Activated naive CD8-positive, alpha-beta T cell treated with anti-CD3 and anti-CD28 coated beads, Interleukin-2, amount 50 U/mL, for 24 hours (primary cell): ENCODE measurements around the gene SORCS2.

Source experiments
- ATAC-seq: fragments of 150-1000 bp; cut with Tn5 transposase; one replicate; pipeline ENCODE4 v1.10.0; 2021
- DNase-seq: peaks from one replicate; pipeline ENCODE4 v3.0.0; 2021
- H3K27ac Mint-ChIP-seq: one replicate; pipeline ENCODE4 v1.8.0; 2021; ENCODE audit warnings: mild to moderate bottlenecking, mixed read lengths
- H3K27me3 Mint-ChIP-seq: one replicate; pipeline ENCODE4 v1.8.0; 2021; ENCODE audit warnings: mixed read lengths
- H3K36me3 Mint-ChIP-seq: one replicate; pipeline ENCODE4 v1.8.0; 2021; ENCODE audit warnings: low read depth, mixed read lengths
- H3K4me1 Mint-ChIP-seq: one replicate; pipeline ENCODE4 v1.8.0; 2021; ENCODE audit warnings: mixed read lengths
- H3K4me3 Mint-ChIP-seq: one replicate; pipeline ENCODE4 v1.8.0; 2021; ENCODE audit warnings: mild to moderate bottlenecking, moderate library complexity, mixed read lengths
- H3K9me3 Mint-ChIP-seq: one replicate; pipeline ENCODE4 v1.8.0; 2021; ENCODE audit warnings: mixed read lengths

SORCS2 gene

DNA sequence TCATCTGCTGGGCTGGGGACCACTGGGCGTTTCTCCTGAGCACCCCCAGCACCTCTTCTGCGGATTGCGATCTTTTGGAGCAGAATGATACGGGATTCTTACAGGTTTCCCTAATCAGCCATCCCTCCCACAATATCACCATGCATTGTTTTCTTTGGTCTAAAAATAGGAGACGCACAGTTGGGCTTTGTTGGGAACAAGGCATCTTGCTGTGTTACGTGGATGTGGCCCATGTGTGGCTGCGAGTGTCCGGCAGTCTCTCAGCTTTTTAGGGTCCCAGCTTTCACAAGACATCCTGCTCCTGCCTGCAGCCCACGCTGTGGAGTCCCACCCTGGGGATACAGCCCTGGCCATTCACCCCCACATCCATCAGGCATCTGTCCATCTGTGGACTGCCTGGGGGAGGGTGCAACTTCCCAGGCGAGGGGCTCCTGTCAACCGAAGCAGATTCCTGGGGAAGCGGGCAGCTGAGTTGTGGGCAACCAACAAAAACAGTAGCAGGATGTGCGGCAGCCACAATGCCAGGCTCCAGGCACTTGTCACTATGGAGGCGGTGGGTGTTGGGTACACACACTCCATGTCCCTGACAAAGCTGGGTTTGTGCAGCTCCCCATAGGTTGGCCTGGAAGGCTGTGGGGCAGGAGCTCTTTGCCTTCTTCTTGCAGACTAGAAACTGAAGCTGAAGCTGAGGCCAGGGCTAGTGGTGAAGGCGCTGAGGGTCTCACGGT, 427.9 kb downstream of the SORCS2 start:
- H3K4me3 Mint-ChIP-seq: no peak overlapping the region
- no peak overlapping the region for H3K27ac Mint-ChIP-seq
- no peaks in the 10 kb centered on the region for H3K4me1 Mint-ChIP-seq
- DNase-seq: no peak
- ATAC-seq: no peak
- peaks cover 7% of the 10 kb centered on the region for H3K27me3 Mint-ChIP-seq
- no peaks in the 10 kb centered on the region for H3K9me3 Mint-ChIP-seq
- no peaks in the 10 kb centered on the region for H3K36me3 Mint-ChIP-seq

DNA sequence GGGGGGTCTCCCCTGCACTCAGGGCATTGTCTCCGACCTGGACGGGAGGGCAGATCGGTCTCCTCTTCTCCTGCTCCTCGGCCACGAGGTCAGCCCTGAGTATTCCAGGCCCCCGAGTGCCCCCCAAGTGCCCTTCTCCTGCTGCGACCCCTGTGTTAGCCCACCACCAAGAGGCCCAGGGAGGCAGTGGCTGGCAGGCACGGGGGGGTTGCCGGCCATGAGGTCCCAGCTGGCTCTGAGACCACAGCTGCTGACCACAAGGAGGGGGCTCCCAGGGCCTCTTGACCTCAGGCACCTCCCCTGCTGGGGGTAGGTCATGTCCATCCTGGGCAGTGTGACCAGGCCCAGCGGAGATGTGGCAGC, 428.5 kb downstream of the SORCS2 start:
- H3K9me3 Mint-ChIP-seq: no peaks in the 10 kb centered on the region
- H3K4me1 Mint-ChIP-seq: no peaks in the 10 kb centered on the region
- H3K4me3 Mint-ChIP-seq: no peak overlapping the region
- no peak overlapping the region for H3K27ac Mint-ChIP-seq
- ATAC-seq (no peak), DNase-seq (no peak)
- H3K36me3 Mint-ChIP-seq: no peaks in the 10 kb centered on the region
- H3K27me3 Mint-ChIP-seq: peaks cover 11% of the 10 kb centered on the region

DNA sequence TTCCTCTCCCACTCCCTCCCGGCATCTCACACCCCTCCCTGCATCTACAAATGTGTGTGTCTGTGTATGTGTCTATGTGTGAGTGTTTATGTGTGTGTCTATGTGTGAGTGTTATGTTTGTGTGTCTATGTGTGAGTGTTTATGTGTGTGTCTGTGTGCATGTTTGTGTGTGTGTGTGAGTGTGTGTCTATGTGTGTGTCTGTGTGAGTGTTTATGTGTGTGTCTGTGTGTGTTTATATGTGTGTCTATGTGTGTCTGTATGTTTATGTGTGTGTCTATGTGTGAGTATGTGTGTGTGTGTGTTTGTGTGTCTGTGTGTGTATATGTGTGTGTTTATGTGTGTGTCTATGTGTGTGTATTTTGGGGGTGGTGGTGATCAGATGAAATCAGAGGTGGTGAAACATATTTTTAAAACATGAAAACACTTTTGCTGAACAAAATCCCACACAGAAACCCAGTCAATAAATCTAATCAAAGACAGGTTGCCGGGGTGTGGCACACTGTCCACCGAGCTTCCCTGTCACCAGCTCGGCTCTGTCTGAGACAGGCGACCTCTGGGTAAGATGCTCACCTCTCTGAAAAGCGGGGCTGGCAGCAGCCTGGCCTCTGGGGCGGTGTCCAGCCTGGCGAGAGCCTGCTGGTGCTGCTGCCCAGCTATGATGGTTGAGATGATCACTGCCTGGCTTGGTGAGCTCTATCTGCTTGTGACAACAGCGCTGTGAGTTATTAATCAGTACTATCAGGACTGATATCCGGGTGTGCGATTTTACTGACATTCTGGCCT, 429.1 kb downstream of the SORCS2 start:
- Mint-ChIP-seq H3K9me3 (no peaks in the 10 kb centered on the region), H3K4me1 (no peaks in the 10 kb centered on the region), H3K27ac (no peak overlapping the region)

DNA sequence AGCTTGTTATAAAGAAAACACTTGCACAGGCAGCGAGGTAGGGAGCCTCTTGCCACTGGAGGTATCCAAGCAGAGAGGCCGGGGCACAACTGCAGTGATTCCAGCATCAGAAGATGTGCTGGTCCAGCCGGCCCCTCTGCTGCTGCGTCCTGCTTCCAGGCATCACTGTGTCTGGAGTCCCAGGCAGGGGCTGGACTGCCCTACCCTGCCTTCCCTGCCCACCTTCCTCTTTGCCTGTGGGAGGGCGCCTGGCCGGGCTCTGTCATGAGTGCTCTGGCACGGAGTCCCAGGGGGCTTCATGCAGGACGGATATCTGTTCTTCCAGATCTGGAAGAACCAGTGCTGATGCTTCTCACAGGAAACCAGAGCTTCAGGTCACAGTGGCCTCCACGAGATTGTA, 430.0 kb downstream of the SORCS2 start:
- peaks cover 11% of the 10 kb centered on the region for H3K27me3 Mint-ChIP-seq
- no peak for ATAC-seq
- no peaks in the 10 kb centered on the region for H3K4me1 Mint-ChIP-seq
- DNase-seq: no peak
- no peak overlapping the region for H3K4me3 Mint-ChIP-seq
- H3K9me3 Mint-ChIP-seq: no peaks in the 10 kb centered on the region
- H3K27ac Mint-ChIP-seq: no peak overlapping the region
- H3K36me3 Mint-ChIP-seq: no peaks in the 10 kb centered on the region

More for the DNA sequence above, 429.1 kb downstream of the SORCS2 start:
- peaks cover 11% of the 10 kb centered on the region for H3K27me3 Mint-ChIP-seq
- H3K36me3 Mint-ChIP-seq: no peaks in the 10 kb centered on the region
- H3K4me3 Mint-ChIP-seq: no peak overlapping the region
- ATAC-seq (no peak), DNase-seq (no peak)

DNA sequence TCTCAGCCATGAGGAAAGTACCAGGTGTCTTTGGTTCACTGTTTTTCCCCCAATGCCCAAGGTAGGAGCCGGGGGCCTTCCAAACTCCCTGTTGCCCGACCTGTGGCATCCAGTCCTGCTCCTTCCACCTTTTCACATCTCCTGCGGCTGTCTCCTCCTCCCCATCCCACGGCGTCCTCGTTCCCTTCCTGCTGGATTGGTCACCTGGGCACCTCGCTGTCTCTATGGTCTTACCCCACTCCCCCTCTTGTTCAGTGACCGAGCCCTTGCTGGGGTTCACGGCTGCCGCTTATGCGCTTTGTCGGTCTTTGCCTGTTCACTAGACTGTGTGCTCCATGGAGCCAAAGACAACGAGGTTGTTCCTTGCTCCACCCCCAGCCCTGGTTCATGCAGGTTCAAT, 431.1 kb downstream of the SORCS2 start:
- no peak overlapping the region for H3K4me3 Mint-ChIP-seq
- peaks cover 11% of the 10 kb centered on the region for H3K27me3 Mint-ChIP-seq
- DNase-seq (no peak), ATAC-seq (no peak)
- H3K9me3 Mint-ChIP-seq: no peaks in the 10 kb centered on the region
- no peak overlapping the region for H3K27ac Mint-ChIP-seq
- no peaks in the 10 kb centered on the region for H3K36me3 Mint-ChIP-seq
- H3K4me1 Mint-ChIP-seq: no peaks in the 10 kb centered on the region

DNA sequence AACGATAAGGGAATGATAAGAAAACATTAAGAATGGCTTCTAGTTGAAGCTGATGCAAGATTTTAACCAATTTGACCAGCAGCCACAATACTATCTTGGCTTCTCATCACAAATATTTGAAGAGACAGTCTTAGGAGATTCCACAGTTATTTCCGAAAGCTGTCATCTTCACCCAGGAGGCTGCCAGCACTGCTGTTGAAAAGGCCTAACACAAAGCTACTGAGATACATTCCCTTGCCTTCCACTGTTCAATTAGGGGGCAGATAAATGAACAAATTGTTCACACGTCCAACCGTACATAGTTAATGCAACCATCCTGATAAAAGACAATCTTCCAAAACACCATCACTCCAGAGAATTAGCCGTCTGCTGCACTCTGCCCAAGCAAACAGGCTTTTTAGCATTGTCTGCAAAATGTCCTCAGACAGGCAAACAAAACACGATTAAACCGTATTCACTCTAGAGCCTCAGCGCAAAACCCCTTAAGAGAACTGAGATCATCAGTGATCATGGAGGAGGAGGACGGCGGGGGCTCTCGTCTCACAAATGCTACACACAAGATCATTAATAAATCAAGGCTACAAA, 432.1 kb downstream of the SORCS2 start:
- Mint-ChIP-seq H3K4me1 (no peaks in the 10 kb centered on the region), H3K27me3 (peaks cover 11% of the 10 kb centered on the region), H3K27ac (no peak overlapping the region), H3K9me3 (no peaks in the 10 kb centered on the region), H3K36me3 (no peaks in the 10 kb centered on the region), H3K4me3 (no peak overlapping the region)
- ATAC-seq: no peak
- DNase-seq: no peak

DNA sequence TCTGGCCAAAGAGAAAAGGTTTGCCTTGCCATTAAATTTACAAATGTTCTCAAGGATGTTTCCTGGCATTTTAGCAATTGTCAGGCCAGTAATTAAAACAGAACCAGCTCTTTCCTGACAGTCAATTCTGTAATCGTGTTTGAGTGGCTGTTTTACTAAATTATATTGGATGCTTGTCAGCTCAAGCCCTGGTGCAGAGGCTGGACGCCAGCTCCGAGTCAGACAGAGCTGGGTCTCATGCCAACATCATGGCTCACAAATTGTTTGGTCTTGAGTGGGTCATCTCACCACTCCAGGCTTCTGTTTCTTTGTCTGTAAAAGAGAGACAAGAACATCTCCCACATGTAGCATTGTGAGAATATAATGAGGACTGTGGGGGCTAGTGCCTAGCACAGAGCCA, 432.7 kb downstream of the SORCS2 start:
- no peak overlapping the region for H3K27ac Mint-ChIP-seq

DNA sequence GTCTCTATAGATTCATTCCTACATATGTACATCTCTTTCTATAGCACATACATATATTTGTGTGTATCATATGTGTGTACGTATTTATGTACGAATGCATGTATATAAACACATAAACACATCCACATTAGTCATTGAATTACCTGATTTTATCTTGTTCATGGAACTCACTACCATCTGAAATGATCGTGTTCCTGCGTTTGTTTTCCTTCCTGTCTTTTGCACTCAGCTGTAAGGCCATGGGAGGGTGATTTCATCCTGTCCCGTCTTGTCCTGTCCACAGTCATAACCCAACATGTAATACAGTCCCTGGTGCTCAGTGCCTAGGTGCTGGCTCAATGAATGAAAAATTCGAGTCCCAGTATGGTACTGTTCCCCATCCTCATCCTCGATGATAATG, 434.2 kb downstream of the SORCS2 start:
- Mint-ChIP-seq H3K27ac (no peak overlapping the region), H3K4me3 (no peak overlapping the region), H3K36me3 (no peaks in the 10 kb centered on the region), H3K9me3 (no peaks in the 10 kb centered on the region), H3K27me3 (peaks cover 11% of the 10 kb centered on the region), H3K4me1 (no peaks in the 10 kb centered on the region)
- ATAC-seq (no peak), DNase-seq (no peak)

More for the DNA sequence above, 432.7 kb downstream of the SORCS2 start:
- ATAC-seq (no peak), DNase-seq (no peak)
- no peaks in the 10 kb centered on the region for H3K4me1 Mint-ChIP-seq
- no peak overlapping the region for H3K4me3 Mint-ChIP-seq
- peaks cover 11% of the 10 kb centered on the region for H3K27me3 Mint-ChIP-seq
- H3K36me3 Mint-ChIP-seq: no peaks in the 10 kb centered on the region
- H3K9me3 Mint-ChIP-seq: no peaks in the 10 kb centered on the region

DNA sequence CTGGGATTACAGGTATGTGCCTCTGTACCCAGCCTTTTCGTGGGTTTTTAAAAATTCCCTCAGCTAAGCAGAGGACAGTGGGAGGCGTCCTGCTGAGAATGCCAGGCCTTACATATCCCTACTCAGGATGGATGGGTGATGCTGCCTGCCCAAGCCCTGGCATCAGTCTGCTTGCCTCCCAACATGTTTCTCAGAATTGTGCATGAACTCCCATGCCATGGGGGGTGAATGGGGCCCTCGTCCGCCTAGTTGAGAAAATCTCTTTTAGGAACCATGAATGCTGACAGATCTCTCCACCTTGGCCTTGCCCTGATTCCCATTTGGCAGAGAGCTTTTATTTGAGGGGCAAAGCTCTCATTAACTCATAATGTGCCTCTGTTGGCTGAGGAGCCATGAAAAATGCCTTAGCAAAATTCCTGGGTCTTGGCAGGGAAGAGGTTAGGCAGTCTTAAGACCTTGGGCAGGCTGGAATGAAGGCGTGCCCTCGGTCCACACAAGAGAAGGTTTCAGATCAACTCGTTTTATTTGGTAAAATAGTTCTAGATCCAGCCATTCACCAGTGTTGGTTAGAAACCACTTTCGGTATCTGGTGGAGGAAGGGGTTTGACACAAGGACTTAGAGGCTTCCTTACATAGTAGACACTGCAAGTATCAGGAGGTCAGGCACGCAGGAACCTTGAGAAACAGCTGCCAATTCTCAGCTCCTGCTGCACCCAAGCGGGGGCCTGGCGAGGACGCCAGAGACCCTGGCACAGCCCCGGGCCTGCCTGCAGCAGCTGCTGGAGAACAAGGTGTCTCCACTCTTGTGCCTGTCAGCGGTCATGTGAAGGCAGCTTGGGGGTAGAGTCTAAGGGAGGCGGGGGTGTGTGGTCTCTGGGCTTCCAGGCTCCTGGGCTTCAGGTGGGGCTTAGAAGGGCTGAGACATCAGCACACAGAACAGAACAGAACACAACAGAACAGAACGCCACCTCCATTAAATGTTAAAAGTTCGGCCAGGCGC, 435.2 kb downstream of the SORCS2 start:
- Mint-ChIP-seq H3K27me3 (peaks cover 11% of the 10 kb centered on the region), H3K36me3 (no peaks in the 10 kb centered on the region), H3K4me1 (no peaks in the 10 kb centered on the region), H3K4me3 (no peak overlapping the region), H3K27ac (no peak overlapping the region), H3K9me3 (no peaks in the 10 kb centered on the region)
- ATAC-seq: no peak
- no peak for DNase-seq

DNA sequence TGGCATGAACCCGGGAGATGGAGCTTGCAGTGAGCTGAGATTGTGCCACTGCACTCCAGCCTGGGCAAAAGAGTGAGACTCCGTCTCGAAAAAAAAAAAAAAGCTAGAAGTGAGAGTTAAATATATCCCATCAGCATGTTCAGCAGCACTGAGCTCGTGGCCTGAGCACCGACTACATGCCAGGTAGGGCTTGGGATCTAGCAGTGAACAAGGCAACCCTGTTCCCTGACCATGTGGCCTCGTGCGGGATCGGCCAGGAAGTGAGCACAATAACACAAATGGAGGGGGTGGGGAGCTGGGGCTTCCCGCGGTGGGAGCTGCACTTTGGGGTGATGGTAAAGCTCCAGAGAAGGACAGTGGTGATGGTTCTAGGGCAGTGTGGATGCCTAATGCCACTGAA, 436.1 kb downstream of the SORCS2 start:
- H3K36me3 Mint-ChIP-seq: no peaks in the 10 kb centered on the region
- DNase-seq (no peak), ATAC-seq (no peak)
- H3K4me1 Mint-ChIP-seq: no peaks in the 10 kb centered on the region
- H3K4me3 Mint-ChIP-seq: no peak overlapping the region
- no peaks in the 10 kb centered on the region for H3K9me3 Mint-ChIP-seq
- H3K27me3 Mint-ChIP-seq: peaks cover 11% of the 10 kb centered on the region
- no peak overlapping the region for H3K27ac Mint-ChIP-seq

DNA sequence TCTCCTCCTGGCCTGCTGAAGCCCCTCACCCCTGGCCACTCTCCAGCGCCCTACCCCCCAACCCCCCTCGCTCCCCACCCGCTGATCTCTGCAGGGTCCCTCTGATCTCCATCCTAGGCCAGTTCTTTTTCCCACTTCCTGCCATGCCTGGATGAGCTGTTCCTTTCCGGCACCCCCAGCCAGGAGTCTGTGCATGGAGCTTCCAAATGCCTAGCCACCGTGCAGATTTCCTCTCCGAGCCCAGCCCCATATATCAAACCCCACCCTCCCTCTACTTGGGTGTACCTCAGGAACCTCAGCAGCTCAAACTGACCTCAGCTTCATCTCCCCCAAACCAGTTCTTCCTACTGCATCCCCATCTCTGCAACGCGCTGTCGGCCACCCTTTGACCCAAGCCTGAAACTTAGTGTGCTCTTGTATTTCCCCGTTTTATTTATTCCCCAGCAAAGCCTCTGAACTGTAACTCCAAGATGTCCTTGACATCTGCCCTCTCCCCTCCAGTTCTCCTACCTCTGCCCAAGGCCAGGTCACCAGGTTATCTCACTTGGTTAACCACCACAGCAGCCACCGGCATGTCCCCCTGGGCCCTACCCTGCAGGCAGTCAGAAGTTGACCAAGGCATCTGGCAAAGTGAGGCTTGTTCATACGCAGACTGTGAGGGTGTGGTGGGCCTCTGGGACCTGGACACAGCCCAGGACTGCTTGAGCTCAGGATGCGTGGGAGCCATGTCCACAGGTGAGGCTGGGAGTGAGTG, 437.3 kb downstream of the SORCS2 start:
- H3K4me3 Mint-ChIP-seq: no peak overlapping the region
- no peak overlapping the region for H3K27ac Mint-ChIP-seq
- no peak for ATAC-seq

DNA sequence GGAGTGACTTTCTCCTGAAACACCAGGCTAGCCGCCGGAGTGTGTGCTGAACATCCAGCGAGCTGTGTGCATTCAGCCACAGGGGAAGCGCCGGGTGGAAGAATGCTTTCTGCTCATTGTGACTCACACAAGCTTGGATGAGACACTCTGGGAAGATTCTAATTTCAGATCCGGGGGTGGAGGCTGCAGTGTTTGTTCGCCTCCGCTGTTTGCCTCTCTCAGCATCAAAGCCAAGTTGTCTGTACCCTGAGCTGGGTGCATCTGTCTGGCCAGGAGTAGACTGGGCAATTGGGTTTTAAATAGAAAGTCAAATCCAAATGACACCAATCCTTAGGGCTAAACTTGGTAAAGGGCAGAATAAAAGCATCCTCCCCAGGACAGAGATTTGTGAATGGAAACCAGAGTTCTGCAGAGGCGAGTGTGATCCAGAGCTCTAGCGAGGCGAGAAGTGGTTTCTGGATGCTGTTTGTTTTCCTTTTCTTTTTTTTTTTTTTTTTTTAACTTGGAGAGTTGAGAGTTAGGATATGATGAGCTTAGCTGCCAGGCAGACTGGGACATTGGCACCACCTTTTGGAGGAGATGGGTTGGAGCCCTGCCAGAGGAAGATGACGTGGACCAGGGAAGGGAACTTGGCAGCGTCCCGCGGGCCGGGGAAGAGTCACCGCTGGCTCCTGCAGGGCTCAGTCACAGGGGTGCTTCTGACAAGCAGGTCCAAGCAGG, 438.4 kb downstream of the SORCS2 start:
- ATAC-seq: no peak
- no peak for DNase-seq
- Mint-ChIP-seq H3K4me3 (no peak overlapping the region), H3K27ac (no peak overlapping the region), H3K36me3 (no peaks in the 10 kb centered on the region), H3K4me1 (no peaks in the 10 kb centered on the region), H3K27me3 (peaks cover 8% of the 10 kb centered on the region), H3K9me3 (no peaks in the 10 kb centered on the region)

More for the DNA sequence above, 437.3 kb downstream of the SORCS2 start:
- no peaks in the 10 kb centered on the region for H3K9me3 Mint-ChIP-seq
- DNase-seq: no peak
- peaks cover 11% of the 10 kb centered on the region for H3K27me3 Mint-ChIP-seq
- no peaks in the 10 kb centered on the region for H3K36me3 Mint-ChIP-seq
- no peaks in the 10 kb centered on the region for H3K4me1 Mint-ChIP-seq

DNA sequence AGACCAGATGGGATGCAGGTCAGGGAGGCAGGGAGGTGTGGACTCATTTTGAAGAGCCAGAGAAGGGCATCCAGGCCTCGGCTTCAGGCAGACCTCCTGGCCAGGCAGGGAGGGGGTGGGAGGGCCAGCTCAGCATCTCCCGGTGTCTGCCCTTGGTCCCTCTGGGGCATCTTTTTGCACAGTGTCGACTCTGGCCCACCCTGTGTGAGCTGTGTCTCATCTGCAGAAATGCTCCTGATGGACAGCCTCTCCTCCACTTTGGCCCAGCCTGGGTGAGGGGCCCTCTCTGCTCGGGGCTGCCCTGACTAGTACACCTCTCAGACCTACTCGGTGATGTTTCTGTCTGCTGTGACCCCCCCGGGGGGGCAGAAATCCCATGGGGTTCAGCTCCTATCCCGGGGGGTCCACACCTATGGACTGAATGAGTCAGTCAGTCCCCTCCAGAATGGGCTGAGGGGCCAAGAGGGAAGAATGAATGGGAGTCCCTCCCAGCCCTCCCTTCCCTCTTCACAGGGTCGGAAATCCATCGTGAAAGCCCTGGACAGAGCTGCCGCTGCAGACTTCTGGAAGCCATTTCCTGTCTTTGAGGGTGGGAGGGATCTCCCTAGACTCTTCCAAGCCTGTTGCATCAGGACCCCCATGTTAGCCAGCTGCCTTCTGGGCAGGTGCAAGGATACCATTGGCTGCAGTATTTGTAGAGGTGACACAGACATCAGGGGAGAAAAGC, 439.1 kb downstream of the SORCS2 start:
- H3K4me3 Mint-ChIP-seq: no peak overlapping the region
- H3K27me3 Mint-ChIP-seq: peaks cover 8% of the 10 kb centered on the region

More for the DNA sequence above, 439.1 kb downstream of the SORCS2 start:
- DNase-seq (no peak), ATAC-seq (no peak)
- Mint-ChIP-seq H3K4me1 (no peaks in the 10 kb centered on the region), H3K9me3 (no peaks in the 10 kb centered on the region), H3K27ac (no peak overlapping the region), H3K36me3 (no peaks in the 10 kb centered on the region)
